Measurements from ENCODE around the gene ANKRD16.
A peak's percentile ranks its signal among the peaks of the same experiment; 100 is the strongest.

Gene ANKRD16

GRCh38 chr10:5889624-5890451 is at the start of gene ANKRD16, which contains the start of gene FBH1:
Gene ANKRD16 (minus strand): TSS chr10:5889893. CDS start chr10:5889354, 539 bp downstream.
Gene FBH1 (plus strand): TSS chr10:5890243. CDS start chr10:5890346, 103 bp downstream.
- peak within 1 kb of the TSS; percentile 86 for H3K4me3 ChIP-seq (ENCODE audit: low read depth, low read length)
- peak; percentile 93 for DNase-seq (ENCODE audit: low read depth)
- no peak for TF ChIP-seq CTCF (IDR thresholded peaks at IDR 0.05; ENCODE audit: low read depth, low read length, missing control alignments)

GRCh38 chr10:5938291-5938690 is 48.6 kb upstream of the ANKRD16 start:
- no peak overlapping the region for H3K4me3 ChIP-seq (ENCODE audit: low read depth, low read length)
- DNase-seq (ENCODE audit: low read depth), result no peak
- TF ChIP-seq CTCF (IDR thresholded peaks at IDR 0.05; ENCODE audit: low read depth, low read length, missing control alignments), result no peak

GRCh38 chr10:5937016-5937415 is 47.3 kb upstream of the ANKRD16 start:
- H3K4me3 ChIP-seq (ENCODE audit: low read depth, low read length), result no peak overlapping the region
- no peak for DNase-seq (ENCODE audit: low read depth)
- no peak for TF ChIP-seq CTCF (IDR thresholded peaks at IDR 0.05; ENCODE audit: low read depth, low read length, missing control alignments)

- H3K4me3 ChIP-seq (ENCODE audit: low read depth, low read length), result no peak overlapping the region
- DNase-seq (ENCODE audit: low read depth), result no peak
- TF ChIP-seq CTCF (IDR thresholded peaks at IDR 0.05; ENCODE audit: low read depth, low read length, missing control alignments), result no peak
These were observed 45.9 kb upstream of the ANKRD16 start for GRCh38 chr10:5935628-5936027.

- DNase-seq (ENCODE audit: low read depth), result no peak
- H3K4me3 ChIP-seq (ENCODE audit: low read depth, low read length), result no peak overlapping the region
- no peak for TF ChIP-seq CTCF (IDR thresholded peaks at IDR 0.05; ENCODE audit: low read depth, low read length, missing control alignments)
These were observed 44.3 kb upstream of the ANKRD16 start for GRCh38 chr10:5933909-5934546.

GRCh38 chr10:5932345-5932744 is 42.7 kb upstream of the ANKRD16 start:
- no peak for TF ChIP-seq CTCF (IDR thresholded peaks at IDR 0.05; ENCODE audit: low read depth, low read length, missing control alignments)
- H3K4me3 ChIP-seq (ENCODE audit: low read depth, low read length), result no peak overlapping the region
- DNase-seq (ENCODE audit: low read depth), result no peak
